Upper lobe of left lung (tissue), 6 donors: ENCODE data around the gene ITIH2. TPM values are rescaled to one million over a fixed set of nuclear protein-coding genes. Genes with fewer than 3 reads are reported as not detected.
A peak's percentile ranks its signal among the peaks of the same experiment; 100 is the strongest.
"Not testable (repeated sequence)": the region's sequence is repeated elsewhere in the genome, so short reads cannot be mapped to it uniquely, and the experiment has no call there.

Source experiments
- ATAC-seq, 2 donors: fragments of 200-7000 bp; cut with Tn5 transposase; one replicate each; pipeline ENCODE4 v1.9.1; 2022; ENCODE audit warnings: mild to moderate bottlenecking in 2 of 2, moderate library complexity in 2 of 2; ENCODE audit not compliant: low FRiP score in 2 of 2
- DNase-seq, 2 donors: peaks; one replicate each; pipeline ENCODE4 v3.0.0-alpha.2; 2019 to 2020
- H3K27ac ChIP-seq, 4 donors: fragments of 200-600 bp; sonication (generic); one replicate each; pipeline ENCODE4 v1.5.1; 2016 to 2019
- H3K27me3 ChIP-seq, 4 donors: fragments of 200-600 bp; sonication (generic); one replicate each; pipeline ENCODE4 v1.5.1; 2017 to 2019
- H3K36me3 ChIP-seq, 4 donors: fragments of 200-600 bp; sonication (generic); one replicate each; pipeline ENCODE4 v1.5.1; 2016 to 2019
- H3K4me1 ChIP-seq, 4 donors: fragments of 200-600 bp; sonication (generic); one replicate each; pipeline ENCODE4 v1.5.1; 2018 to 2019
- H3K4me3 ChIP-seq, 4 donors: fragments of 200-600 bp; sonication (generic); one replicate each; pipeline ENCODE4 v1.5.1; 2017 to 2019; ENCODE audit warnings: mild to moderate bottlenecking in 2 of 4, moderate library complexity in 1 of 4
- H3K9me3 ChIP-seq, 4 donors: fragments of 200-600 bp; sonication (generic); one replicate each; pipeline ENCODE4 v1.5.1; 2018 to 2019
- CTCF ChIP-seq, 6 experiments: fragments of 450-650 bp in 4 of 6; fragments of 200-600 bp in 2 of 6; sonication (generic) in 2 of 6; IDR thresholded peaks; one replicate each; pipeline ENCODE4 v1.5.1; 2016 to 2019; ENCODE audit warnings: antibody characterized with exemption in 6 of 6
- EP300 ChIP-seq, 4 donors: sonication (generic); formaldehyde crosslinking; IDR thresholded peaks; one replicate each; pipeline ENCODE4 v1.5.1; 2017; ENCODE audit warnings: antibody characterized with exemption in 4 of 4, control low read depth in 2 of 4
- POLR2A ChIP-seq, 4 donors: fragments of 450-650 bp; IDR thresholded peaks; one replicate each; pipeline ENCODE4 v1.5.1; 2016 to 2017; ENCODE audit warnings: antibody characterized with exemption in 4 of 4, mild to moderate bottlenecking in 2 of 4
- POLR2AphosphoS5 ChIP-seq, 2 donors: sonication (generic); formaldehyde crosslinking; IDR thresholded peaks; one replicate each; pipeline ENCODE4 v1.5.1; 2017; ENCODE audit warnings: antibody characterized with exemption in 2 of 2
- WGBS, 2 donors: methylation state at CpG; one replicate each; pipeline ENCODE4 v1.1.5; 2017 to 2018; 5-methylcytosine and 5-hydroxymethylcytosine counted together
- total RNA-seq, 6 donors: library from RNA; depleted of rRNA in 4 of 6; stranded (reverse); fragments of >200 nt in 4 of 6; gene quantifications; one replicate each; pipeline versions ENCODE4 v1.1.0 to v1.2.1, GENCODE V29; 2016 to 2021
- donor health status: DM: no; HTN: no; CAD: no; lungs with moderate emphysema.
- donor health status: DM: no; HTN: yes; CAD: no; lungs with severe emphysema.

The ITIH2 gene
- total RNA-seq, 6 donors from 2014 or later = 0.61 to 1.5 (median 0.61) TPM; not detected in 3

- no peaks in the 10 kb centered on the region for H3K27me3 ChIP-seq
- peak; percentile 91 to 95 for ATAC-seq
- H3K9me3 ChIP-seq = peaks cover 0 to 5% (median 1%) of the 10 kb centered on the region in 4 donors
- no peak for TF ChIP-seq POLR2AphosphoS5 (IDR thresholded peaks at IDR 0.05)
- peak; percentile 66 to 89 (median 84) for TF ChIP-seq CTCF (IDR thresholded peaks at IDR 0.05)
- peaks cover 0 to 10% (median 4%) of the 10 kb centered on the region in 4 donors for H3K4me1 ChIP-seq
- DNase-seq = peak in 1 of 2 donors; percentile 85
- H3K4me3 ChIP-seq = no peak overlapping the region
- WGBS, 2 donors = 23 to 24% methylated on average over 20 of the region's 20 CpGs
- no peaks in the 10 kb centered on the region for H3K36me3 ChIP-seq
- no peak overlapping the region for H3K27ac ChIP-seq
Observed at GRCh38 chr10:7687228-7687907, 15.7 kb upstream of the ITIH2 start.

GRCh38 chr10:7689591-7689990 lies 13.5 kb upstream of the ITIH2 start:
- no peak for ATAC-seq
- H3K27me3 ChIP-seq = no peaks in the 10 kb centered on the region

GRCh38 chr10:7690885-7691597 lies 12.1 kb upstream of the ITIH2 start:
- not testable (repeated sequence) for H3K27me3 ChIP-seq, H3K36me3 ChIP-seq, H3K9me3 ChIP-seq, H3K27ac ChIP-seq, ATAC-seq, DNase-seq, H3K4me3 ChIP-seq
- 70 to 82% methylated on average over 3 of the region's 3 CpGs for WGBS, 2 donors
- peaks cover 0 to 10% (median 4%) of the 10 kb centered on the region in 4 donors for H3K4me1 ChIP-seq

More at GRCh38 chr10:7689591-7689990, 13.5 kb upstream of the ITIH2 start:
- Histone ChIP-seq H3K9me3 (peaks cover 0 to 8% (median 4%) of the 10 kb centered on the region in 4 donors), H3K36me3 (no peaks in the 10 kb centered on the region), H3K4me3 (no peak overlapping the region), H3K27ac (no peak overlapping the region), H3K4me1 (peaks cover 0 to 10% (median 4%) of the 10 kb centered on the region in 4 donors)
- DNase-seq = no peak
- TF ChIP-seq POLR2AphosphoS5 (IDR thresholded peaks at IDR 0.05) (no peak), CTCF (IDR thresholded peaks at IDR 0.05) (no peak), EP300 (IDR thresholded peaks at IDR 0.05) (no peak), POLR2A (IDR thresholded peaks at IDR 0.05) (no peak)

- H3K4me1 ChIP-seq, ATAC-seq, H3K4me3 ChIP-seq, H3K27ac ChIP-seq, H3K27me3 ChIP-seq, H3K9me3 ChIP-seq, DNase-seq, H3K36me3 ChIP-seq: not testable (repeated sequence)
Observed at GRCh38 chr10:7692368-7692767, 10.7 kb upstream of the ITIH2 start.

GRCh38 chr10:7693194-7693593 lies 9.9 kb upstream of the ITIH2 start:
- H3K27ac ChIP-seq, H3K27me3 ChIP-seq, ATAC-seq, DNase-seq, H3K4me1 ChIP-seq, H3K36me3 ChIP-seq, H3K9me3 ChIP-seq, H3K4me3 ChIP-seq: not testable (repeated sequence)

GRCh38 chr10:7696545-7696944 lies 6.6 kb upstream of the ITIH2 start:
- Histone ChIP-seq H3K27ac (peak overlapping the region in 1 of 4 donors; percentile 2), H3K36me3 (no peaks in the 10 kb centered on the region), H3K27me3 (no peaks in the 10 kb centered on the region), H3K9me3 (peaks cover 0 to 8% (median 2%) of the 10 kb centered on the region in 4 donors), H3K4me1 (no peaks in the 10 kb centered on the region), H3K4me3 (no peak overlapping the region)
- ATAC-seq (peak; percentile 54 to 90), DNase-seq (peak in 1 of 2 donors; percentile 81)
- TF ChIP-seq CTCF (IDR thresholded peaks at IDR 0.05) = no peak
- no peak for TF ChIP-seq EP300 (IDR thresholded peaks at IDR 0.05)
- TF ChIP-seq POLR2A (IDR thresholded peaks at IDR 0.05) = no peak
- no peak for TF ChIP-seq POLR2AphosphoS5 (IDR thresholded peaks at IDR 0.05)
- WGBS, 2 donors = 43 to 56% methylated on average over 3 of the region's 3 CpGs
